Esophagus squamous epithelium (tissue), 5 donors: Measurements from ENCODE around the gene RTP5. TPM values are rescaled to one million over a fixed set of nuclear protein-coding genes. Genes with fewer than 3 reads are reported as not detected.

ENCODE experiments used
- DNase-seq: peaks from one replicate; lab custom pipeline; 2025; lab: John Stamatoyannopoulos, UW
- H3K27ac ChIP-seq, 4 donors: fragments of 200-600 bp; sonication (generic); one replicate each; pipeline ENCODE4 v1.5.1; 2016 to 2019; ENCODE audit warnings: mild to moderate bottlenecking in 1 of 4
- H3K27me3 ChIP-seq, 4 donors: fragments of 200-600 bp; sonication (generic); 1 replicate in 3 of 4; 2 replicates in 1 of 4; pipeline versions ENCODE4 v1.5.1 to v1.6.0; 2017 to 2021; ENCODE audit warnings: antibody characterized with exemption in 1 of 4
- H3K36me3 ChIP-seq, 3 donors: fragments of 200-600 bp; sonication (generic); one replicate each; pipeline ENCODE4 v1.5.1; 2016 to 2019
- H3K4me1 ChIP-seq, 3 donors: fragments of 200-600 bp; sonication (generic); one replicate each; pipeline ENCODE4 v1.5.1; 2017 to 2019
- H3K4me3 ChIP-seq, 4 donors: fragments of 200-600 bp; sonication (generic); 1 replicate in 3 of 4; 2 replicates in 1 of 4; pipeline ENCODE4 v1.5.1; 2016 to 2019; ENCODE audit warnings: mild to moderate bottlenecking in 2 of 4, moderate library complexity in 1 of 4
- H3K9me3 ChIP-seq, 3 donors: fragments of 200-600 bp; sonication (generic); one replicate each; pipeline ENCODE4 v1.5.1; 2016 to 2019
- POLR2A ChIP-seq, 4 donors: fragments of 450-650 bp; IDR thresholded peaks; one replicate each; pipeline ENCODE4 v1.6.1; 2017; ENCODE audit warnings: antibody characterized with exemption in 4 of 4, mild to moderate bottlenecking in 4 of 4, moderate library complexity in 3 of 4
- WGBS, 2 donors: methylation state at CpG; one replicate each; pipeline ENCODE4 v1.1.5; 2018; 5-methylcytosine and 5-hydroxymethylcytosine counted together
- intact Hi-C: fragments of 100-400 bp; cut with DNase I; formaldehyde crosslinking; loops from one replicate; pipeline ENCODE4 v1.15.0; 2022
- total RNA-seq, 4 donors: library from RNA; depleted of rRNA; stranded (reverse); fragments of >200 nt; gene quantifications; one replicate each; pipeline ENCODE4 v1.1.0, GENCODE V29; 2016
- TF ChIP-seq, protein P1 (sequence below), 6 experiments: fragments of 450-650 bp in 4 of 6; fragments of 200-600 bp in 2 of 6; sonication (generic) in 2 of 6; IDR thresholded peaks; one replicate each; pipeline ENCODE4 v1.5.1; 2016 to 2019; ENCODE audit warnings: antibody characterized with exemption in 6 of 6, mild to moderate bottlenecking in 4 of 6, moderate library complexity in 4 of 6
- donor health status: DM: yes; HTN: yes; CAD: no.

RTP5 gene
- total RNA-seq, 4 donors from 2014 or later, result 0.12 to 0.19 TPM; not detected in 2

DNA sequence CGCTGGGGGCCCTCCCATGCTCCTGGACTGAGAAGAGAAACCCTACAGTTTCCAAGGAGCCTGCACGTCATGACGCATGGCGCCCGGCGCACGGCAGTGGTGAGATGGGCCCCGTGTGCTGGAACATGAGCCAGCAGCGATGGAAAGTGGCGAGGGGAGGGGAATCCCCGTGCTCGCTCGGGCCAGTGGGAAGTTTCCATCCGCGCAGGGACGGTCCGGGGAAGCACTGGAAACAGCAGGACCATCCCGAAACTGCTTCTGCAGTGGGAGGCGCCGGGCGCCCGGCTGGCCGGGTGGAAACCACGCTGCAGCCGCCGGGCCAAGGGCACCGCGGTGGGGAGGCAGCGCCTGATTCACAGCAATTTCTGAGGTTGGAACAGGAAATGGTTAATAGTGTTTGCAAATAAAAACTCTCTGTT is 6.0 kb upstream of the RTP5 start:
- DNase-seq, result no peak
- Histone ChIP-seq H3K27ac (peak overlapping the region in 1 of 4 donors; percentile 52), H3K27me3 (peaks cover 0 to 94% (median 4%) of the 10 kb centered on the region in 4 donors), H3K36me3 (no peaks in the 10 kb centered on the region), H3K9me3 (no peaks in the 10 kb centered on the region), H3K4me3 (peak overlapping the region in 1 of 4 donors; percentile 24), H3K4me1 (peaks cover 8 to 44% (median 21%) of the 10 kb centered on the region in 3 donors)
- WGBS, 2 donors, result 28% methylated on average over 7 of the region's 29 CpGs; no CpG with 5 or more reads in 1 of the 2 donors
- TF ChIP-seq, protein P1, sequence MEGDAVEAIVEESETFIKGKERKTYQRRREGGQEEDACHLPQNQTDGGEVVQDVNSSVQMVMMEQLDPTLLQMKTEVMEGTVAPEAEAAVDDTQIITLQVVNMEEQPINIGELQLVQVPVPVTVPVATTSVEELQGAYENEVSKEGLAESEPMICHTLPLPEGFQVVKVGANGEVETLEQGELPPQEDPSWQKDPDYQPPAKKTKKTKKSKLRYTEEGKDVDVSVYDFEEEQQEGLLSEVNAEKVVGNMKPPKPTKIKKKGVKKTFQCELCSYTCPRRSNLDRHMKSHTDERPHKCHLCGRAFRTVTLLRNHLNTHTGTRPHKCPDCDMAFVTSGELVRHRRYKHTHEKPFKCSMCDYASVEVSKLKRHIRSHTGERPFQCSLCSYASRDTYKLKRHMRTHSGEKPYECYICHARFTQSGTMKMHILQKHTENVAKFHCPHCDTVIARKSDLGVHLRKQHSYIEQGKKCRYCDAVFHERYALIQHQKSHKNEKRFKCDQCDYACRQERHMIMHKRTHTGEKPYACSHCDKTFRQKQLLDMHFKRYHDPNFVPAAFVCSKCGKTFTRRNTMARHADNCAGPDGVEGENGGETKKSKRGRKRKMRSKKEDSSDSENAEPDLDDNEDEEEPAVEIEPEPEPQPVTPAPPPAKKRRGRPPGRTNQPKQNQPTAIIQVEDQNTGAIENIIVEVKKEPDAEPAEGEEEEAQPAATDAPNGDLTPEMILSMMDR (IDR thresholded peaks at IDR 0.05), result no peak
- TF ChIP-seq POLR2A (IDR thresholded peaks at IDR 0.05), result no peak
- intact Hi-C loops, result no loop called here

DNA sequence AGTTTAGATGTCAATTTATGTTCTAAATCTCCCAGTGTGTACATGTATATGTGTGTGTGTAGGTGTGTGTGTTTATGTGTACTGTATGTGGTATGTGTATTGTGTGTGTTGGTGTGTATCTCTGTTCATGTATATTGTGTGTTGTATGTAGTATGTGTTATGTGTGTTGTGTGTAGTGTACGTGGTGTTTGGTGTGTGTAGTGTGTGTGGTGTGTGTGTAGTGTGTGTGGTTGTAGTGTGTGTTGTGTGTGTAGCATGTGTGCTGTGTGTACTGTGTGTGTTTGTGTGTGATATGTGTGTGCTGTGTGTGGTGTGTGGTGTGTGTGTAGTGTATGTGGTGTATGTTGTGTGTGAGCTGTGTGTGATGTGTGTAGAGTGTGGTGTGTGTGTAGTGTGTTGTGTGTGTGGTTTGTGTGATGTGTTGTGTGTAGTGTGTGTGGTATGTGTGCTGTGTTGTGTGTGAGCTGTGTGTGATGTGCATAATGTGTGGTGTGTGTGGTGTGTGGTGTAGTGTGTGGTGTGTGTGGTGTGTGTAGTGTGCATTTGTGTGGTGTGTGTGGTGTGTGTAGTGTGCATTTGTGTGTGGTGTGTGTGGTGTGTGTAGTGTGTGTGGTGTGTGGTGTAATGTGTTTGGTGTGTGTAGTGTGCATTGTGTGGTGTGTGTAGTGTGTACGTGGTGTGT is 5.2 kb upstream of the RTP5 start:
- intact Hi-C loops, result no loop called here

DNA sequence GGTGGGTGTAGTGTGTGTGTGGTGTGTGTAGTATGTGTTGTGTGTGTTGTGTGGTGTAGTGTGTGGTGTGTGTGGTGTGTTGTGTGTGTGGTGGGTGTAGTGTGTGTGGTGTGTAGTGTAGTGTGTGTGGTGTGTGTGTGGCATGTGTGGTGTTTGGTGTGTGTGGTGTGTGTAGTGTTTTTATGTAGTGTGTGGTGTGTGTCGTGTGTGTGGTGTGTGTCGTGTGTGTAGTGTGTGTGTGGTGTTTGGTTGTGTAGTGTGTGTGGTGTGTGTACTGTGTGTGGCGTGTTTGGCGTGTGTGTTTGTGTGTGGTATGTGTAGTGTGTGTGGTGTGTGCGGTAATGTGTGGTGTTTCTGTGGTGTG is 4.7 kb upstream of the RTP5 start:
- peaks cover 0 to 93% (median 4%) of the 10 kb centered on the region in 4 donors for H3K27me3 ChIP-seq
- WGBS, 2 donors, result 89 to 96% methylated on average over 5 of the region's 5 CpGs

More for the DNA sequence above, 5.2 kb upstream of the RTP5 start:
- DNase-seq, result no peak
- Histone ChIP-seq H3K4me3 (no peak overlapping the region), H3K4me1 (peaks cover 2 to 44% (median 18%) of the 10 kb centered on the region in 3 donors), H3K36me3 (no peaks in the 10 kb centered on the region), H3K27ac (peak overlapping the region in 1 of 4 donors; percentile 52), H3K27me3 (peaks cover 0 to 93% (median 4%) of the 10 kb centered on the region in 4 donors), H3K9me3 (no peaks in the 10 kb centered on the region)
- TF ChIP-seq POLR2A (IDR thresholded peaks at IDR 0.05), result no peak
- TF ChIP-seq, protein P1 (IDR thresholded peaks at IDR 0.05), result no peak
- 82 to 94% methylated on average over 2 of the region's 2 CpGs for WGBS, 2 donors

DNA sequence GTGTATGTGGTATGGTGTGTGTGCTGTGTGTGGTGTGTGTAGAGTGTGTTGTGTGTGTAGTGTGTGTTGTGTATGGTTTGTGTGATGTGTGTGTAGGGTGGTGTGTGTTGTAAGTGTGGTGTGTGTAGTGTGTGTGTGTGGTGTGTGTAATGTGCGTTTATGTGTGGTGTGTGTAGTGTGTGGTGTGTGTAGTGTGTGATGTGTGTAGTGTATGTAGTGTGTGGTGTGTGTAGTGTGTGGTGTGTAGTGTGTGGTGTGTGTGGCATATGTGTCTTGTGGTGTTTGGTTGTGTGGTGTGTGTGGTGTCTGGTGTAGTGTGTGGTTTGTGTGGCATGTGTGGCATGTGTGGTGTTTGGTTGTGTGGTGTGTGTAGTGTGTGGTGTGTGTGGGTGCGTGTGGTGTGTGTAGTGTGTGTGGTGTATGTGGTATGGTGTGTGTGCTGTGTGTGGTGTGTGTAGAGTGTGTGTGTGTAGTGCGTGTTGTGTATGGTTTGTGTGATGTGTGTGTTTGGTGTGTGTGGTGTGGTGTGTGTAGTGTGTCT is 4.0 kb upstream of the RTP5 start:
- 88 to 98% methylated on average over 3 of the region's 3 CpGs for WGBS, 2 donors
- intact Hi-C loops, result no loop called here
- no peaks in the 10 kb centered on the region for H3K36me3 ChIP-seq

More for the DNA sequence above, 4.7 kb upstream of the RTP5 start:
- H3K4me3 ChIP-seq, result no peak overlapping the region
- no peaks in the 10 kb centered on the region for H3K36me3 ChIP-seq
- intact Hi-C loops, result no loop called here
- no peak for TF ChIP-seq POLR2A (IDR thresholded peaks at IDR 0.05)
- TF ChIP-seq, protein P1 (IDR thresholded peaks at IDR 0.05), result no peak
- no peak for DNase-seq
- H3K9me3 ChIP-seq, result no peaks in the 10 kb centered on the region
- H3K27ac ChIP-seq, result no peak overlapping the region
- peaks cover 0 to 40% (median 13%) of the 10 kb centered on the region in 3 donors for H3K4me1 ChIP-seq

More for the DNA sequence above, 4.0 kb upstream of the RTP5 start:
- Histone ChIP-seq H3K4me1 (peaks cover 0 to 38% (median 6%) of the 10 kb centered on the region in 3 donors), H3K9me3 (no peaks in the 10 kb centered on the region), H3K27ac (no peak overlapping the region), H3K27me3 (peaks cover 0 to 93% (median 4%) of the 10 kb centered on the region in 4 donors), H3K4me3 (no peak overlapping the region)
- DNase-seq, result no peak
- TF ChIP-seq POLR2A (IDR thresholded peaks at IDR 0.05), result no peak
- TF ChIP-seq, protein P1 (IDR thresholded peaks at IDR 0.05), result no peak
